Forelimb muscle (tissue), 1 donor: ENCODE results near the gene TOR1AIP1. TPM values are rescaled to one million over a fixed set of nuclear protein-coding genes. Genes with fewer than 3 reads are reported as not detected.
A peak's percentile ranks its signal among the peaks of the same experiment; 100 is the strongest.
"Not testable (repeated sequence)": the region's sequence is repeated elsewhere in the genome, so short reads cannot be mapped to it uniquely, and the experiment has no call there.

Experiments
- DNase-seq: peaks from one replicate; pipeline ENCODE4 v3.0.0-alpha.2; 2013; ENCODE audit warnings: low read depth
- polyA plus RNA-seq: library from polyadenylated mRNA; unstranded; fragments of 120-200 nt; gene quantifications from one replicate; pipeline ENCODE4 v1.2.1, GENCODE V29; 2013; ENCODE audit not compliant: insufficient read length

TOR1AIP1 gene
- polyA plus RNA-seq, 1 donor, result 50.4 TPM

GRCh38 chr1:179937668-179938254, 55.7 kb downstream of the TOR1AIP1 start:
- no peak for DNase-seq

- DNase-seq, result no peak
Measured at GRCh38 chr1:179938752-179939151, 56.7 kb downstream of the TOR1AIP1 start.

- DNase-seq, result no peak
Measured at GRCh38 chr1:179939941-179940340, 57.9 kb downstream of the TOR1AIP1 start.

GRCh38 chr1:179941454-179941853, 59.4 kb downstream of the TOR1AIP1 start:
- DNase-seq, result no peak

GRCh38 chr1:179950651-179951050, 68.6 kb downstream of the TOR1AIP1 start:
- DNase-seq, result no peak

- no peak for DNase-seq
Measured at GRCh38 chr1:179951383-179952144, 69.5 kb downstream of the TOR1AIP1 start.

GRCh38 chr1:179952186-179952585, 70.1 kb downstream of the TOR1AIP1 start:
- no peak for DNase-seq

- no peak for DNase-seq
Measured at GRCh38 chr1:179953974-179954492, 71.9 kb downstream of the TOR1AIP1 start.

- DNase-seq, result peak; percentile 98
Measured at GRCh38 chr1:179954493-179955286, 72.6 kb downstream of the TOR1AIP1 start, which contains the start of gene CEP350. Gene CEP350 (plus strand): TSS chr1:179954810. CDS start chr1:179986182, 31,372 bp downstream.

GRCh38 chr1:179955287-179955680, 73.2 kb downstream of the TOR1AIP1 start:
- DNase-seq, result no peak

GRCh38 chr1:179955731-179956130, 73.6 kb downstream of the TOR1AIP1 start:
- DNase-seq, result no peak

- DNase-seq, result no peak
Measured at GRCh38 chr1:179958359-179958758, 76.3 kb downstream of the TOR1AIP1 start.

GRCh38 chr1:179962168-179962567, 80.1 kb downstream of the TOR1AIP1 start:
- DNase-seq, result not testable (repeated sequence)

- no peak for DNase-seq
Measured at GRCh38 chr1:179966551-179966950, 84.5 kb downstream of the TOR1AIP1 start.

GRCh38 chr1:179968284-179968993, 86.4 kb downstream of the TOR1AIP1 start:
- DNase-seq, result no peak

- DNase-seq, result no peak
Measured at GRCh38 chr1:179968994-179969919, 87.2 kb downstream of the TOR1AIP1 start.
